ENCODE measurements around the gene GOLGA6L7.

DNA sequence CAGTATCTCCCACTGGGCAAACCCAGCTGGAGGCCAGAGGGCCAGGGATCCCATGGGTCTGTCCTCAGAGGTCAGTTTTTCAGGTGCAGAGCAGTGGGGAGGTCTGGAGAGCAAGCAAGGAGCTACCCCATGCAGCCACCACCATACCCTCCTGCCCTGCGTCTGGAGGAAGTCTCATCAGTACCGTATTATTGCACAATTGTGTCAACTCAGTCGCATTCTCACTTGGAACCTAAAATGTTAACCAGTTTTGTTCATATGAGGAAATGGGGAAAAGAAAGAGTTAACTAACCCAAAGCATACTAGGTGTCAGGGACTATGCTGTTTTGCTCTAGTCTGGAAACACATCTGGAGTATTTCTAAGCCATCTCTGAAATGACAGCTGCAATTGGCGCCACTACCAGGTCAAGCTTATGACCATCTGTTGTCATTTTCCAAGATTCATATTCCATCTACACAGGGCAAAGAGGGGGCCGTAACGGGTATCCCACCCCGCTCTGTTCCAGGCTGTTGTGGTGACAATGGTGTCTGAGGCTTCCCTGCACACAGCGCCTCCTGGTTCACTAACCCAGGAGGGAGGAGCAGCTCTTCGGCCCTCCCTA is 20.4 kb upstream of the GOLGA6L7 start:
- TF ChIP-seq, protein P1, sequence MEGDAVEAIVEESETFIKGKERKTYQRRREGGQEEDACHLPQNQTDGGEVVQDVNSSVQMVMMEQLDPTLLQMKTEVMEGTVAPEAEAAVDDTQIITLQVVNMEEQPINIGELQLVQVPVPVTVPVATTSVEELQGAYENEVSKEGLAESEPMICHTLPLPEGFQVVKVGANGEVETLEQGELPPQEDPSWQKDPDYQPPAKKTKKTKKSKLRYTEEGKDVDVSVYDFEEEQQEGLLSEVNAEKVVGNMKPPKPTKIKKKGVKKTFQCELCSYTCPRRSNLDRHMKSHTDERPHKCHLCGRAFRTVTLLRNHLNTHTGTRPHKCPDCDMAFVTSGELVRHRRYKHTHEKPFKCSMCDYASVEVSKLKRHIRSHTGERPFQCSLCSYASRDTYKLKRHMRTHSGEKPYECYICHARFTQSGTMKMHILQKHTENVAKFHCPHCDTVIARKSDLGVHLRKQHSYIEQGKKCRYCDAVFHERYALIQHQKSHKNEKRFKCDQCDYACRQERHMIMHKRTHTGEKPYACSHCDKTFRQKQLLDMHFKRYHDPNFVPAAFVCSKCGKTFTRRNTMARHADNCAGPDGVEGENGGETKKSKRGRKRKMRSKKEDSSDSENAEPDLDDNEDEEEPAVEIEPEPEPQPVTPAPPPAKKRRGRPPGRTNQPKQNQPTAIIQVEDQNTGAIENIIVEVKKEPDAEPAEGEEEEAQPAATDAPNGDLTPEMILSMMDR (IDR thresholded peaks at IDR 0.05): no peak
- no peak for TF ChIP-seq EP300 (IDR thresholded peaks at IDR 0.05)
- no peak for TF ChIP-seq POLR2A (IDR thresholded peaks at IDR 0.05)

Data from ovary (tissue), 3 donors.